SIG-M5 treated with dmso at 0.1 percent for 504 hours (cell line): Measurements from ENCODE around the gene KIF3C.
"Not testable (repeated sequence)": the region's sequence is repeated elsewhere in the genome, so short reads cannot be mapped to it uniquely, and the experiment has no call there.

Experiments
- DNase-seq: peaks from one replicate; lab custom pipeline; 2025; ENCODE audit not compliant: unreplicated experiment; lab: John Stamatoyannopoulos, UW

KIF3C gene

DNA sequence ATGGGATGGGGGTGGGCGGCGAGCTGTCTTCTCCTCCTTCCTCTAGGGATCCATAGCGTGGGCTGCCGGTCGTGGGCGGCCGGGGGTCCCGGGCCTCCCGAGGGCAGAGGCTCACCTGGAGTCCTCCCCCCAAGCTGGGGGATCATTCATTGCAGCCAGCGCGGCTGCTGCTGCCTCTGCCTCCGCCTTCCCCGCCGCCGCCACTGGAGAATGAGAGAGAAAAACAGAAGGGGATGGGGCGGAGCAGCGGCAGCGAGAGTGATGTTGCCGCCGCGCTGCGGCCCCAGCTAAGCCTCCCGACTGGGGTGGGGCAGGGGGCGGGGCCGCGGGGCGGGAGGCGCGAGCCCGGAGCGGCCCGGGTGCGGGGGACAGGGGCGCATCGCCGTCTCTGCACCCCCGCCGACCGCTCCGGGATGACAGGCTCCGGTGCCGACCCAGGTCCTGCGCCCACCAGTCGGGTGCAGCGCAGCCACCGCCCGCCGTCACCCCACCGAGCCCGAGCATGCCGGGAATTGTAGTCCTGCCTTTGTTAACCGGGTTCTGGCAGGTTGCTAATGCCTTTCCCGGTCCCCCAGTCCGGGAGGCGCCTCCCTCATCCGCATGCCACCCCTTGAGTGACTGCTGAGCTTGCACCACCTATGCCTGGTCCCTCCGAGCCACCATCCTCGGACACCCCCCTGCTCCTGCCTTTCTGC, at the start of gene KIF3C:
Gene KIF3C, minus strand, starts transcription at position 225 of the 695 bp plus-strand sequence. CDS start 580 bp downstream, outside the sequence.
- peak; percentile 80 for DNase-seq

DNA sequence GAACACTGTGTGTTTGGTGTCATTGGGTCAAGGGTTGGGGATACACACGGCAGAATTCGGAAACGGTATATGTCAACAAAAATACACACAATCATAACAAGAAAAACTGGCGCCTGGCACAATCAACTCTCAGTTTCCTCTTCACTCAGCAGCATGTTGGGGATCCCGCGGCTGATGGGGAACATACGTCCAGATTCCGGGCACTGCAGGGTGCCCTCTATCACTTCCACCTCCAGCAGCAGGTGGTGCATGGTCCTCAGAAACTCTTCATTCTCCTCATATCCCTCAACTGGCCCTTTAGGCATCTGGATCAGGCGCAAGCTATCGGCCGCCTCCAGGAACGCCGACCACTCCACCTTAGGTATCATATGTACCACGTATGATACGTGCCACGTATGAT, 45.8 kb upstream of the KIF3C start:
- DNase-seq, result not testable (repeated sequence)

DNA sequence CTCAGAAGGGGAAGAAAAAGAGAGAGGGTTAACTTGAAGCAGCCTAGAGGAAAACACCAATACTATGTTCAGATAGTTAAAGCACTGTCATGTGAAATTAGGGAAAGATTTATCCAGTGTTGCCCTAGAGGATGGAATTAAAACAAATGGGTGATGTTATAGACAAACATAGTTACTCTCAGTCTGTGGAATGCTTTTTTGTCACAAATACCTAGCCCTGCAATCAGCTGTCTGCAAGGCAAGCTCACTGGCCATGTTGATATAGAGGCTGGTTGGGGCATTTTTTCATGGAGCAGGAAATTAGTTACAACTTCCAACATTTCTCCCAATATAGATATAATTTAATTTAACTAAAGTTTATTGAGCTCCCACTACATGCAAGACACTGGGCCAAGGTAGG, 43.2 kb upstream of the KIF3C start:
- DNase-seq, result no peak

DNA sequence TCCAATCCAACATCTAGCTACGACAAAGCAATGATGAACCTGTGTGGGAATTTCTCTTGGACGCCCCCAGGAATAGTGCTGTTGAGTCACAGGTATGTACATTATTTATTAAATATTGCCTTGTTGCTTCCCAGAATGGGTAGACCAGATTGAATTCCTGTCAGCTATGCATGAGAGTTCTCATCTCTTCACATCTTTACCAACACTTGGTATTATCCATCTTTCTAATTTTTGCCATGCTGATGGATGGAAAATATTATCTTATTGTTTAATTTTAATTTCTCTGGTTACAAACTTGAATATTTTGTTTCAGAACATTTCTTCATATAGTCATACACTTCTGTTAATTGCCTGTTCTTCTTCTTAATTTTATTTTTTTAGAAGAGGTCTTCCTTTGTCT, 42.0 kb upstream of the KIF3C start:
- no peak for DNase-seq

DNA sequence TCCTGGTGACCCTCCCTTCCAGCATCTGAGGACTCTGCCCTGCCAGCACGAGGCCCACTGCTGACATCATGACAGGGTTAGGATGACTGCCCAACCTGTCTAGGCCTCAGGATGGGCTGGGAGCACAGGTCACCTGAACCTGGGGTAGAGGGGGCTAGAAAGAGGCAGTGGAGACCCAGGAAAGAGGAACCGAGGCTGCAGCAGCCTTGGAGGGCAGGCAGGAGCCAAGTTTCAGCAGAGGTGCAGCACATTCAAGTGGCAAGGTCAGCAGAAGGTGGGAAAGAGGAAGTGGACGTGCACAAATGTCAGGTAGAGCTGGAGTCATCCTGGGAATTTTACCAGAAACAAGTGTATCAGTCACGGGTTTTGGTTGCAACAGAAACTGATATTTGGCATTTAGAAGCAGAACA, 37.9 kb upstream of the KIF3C start:
- DNase-seq, result no peak

DNA sequence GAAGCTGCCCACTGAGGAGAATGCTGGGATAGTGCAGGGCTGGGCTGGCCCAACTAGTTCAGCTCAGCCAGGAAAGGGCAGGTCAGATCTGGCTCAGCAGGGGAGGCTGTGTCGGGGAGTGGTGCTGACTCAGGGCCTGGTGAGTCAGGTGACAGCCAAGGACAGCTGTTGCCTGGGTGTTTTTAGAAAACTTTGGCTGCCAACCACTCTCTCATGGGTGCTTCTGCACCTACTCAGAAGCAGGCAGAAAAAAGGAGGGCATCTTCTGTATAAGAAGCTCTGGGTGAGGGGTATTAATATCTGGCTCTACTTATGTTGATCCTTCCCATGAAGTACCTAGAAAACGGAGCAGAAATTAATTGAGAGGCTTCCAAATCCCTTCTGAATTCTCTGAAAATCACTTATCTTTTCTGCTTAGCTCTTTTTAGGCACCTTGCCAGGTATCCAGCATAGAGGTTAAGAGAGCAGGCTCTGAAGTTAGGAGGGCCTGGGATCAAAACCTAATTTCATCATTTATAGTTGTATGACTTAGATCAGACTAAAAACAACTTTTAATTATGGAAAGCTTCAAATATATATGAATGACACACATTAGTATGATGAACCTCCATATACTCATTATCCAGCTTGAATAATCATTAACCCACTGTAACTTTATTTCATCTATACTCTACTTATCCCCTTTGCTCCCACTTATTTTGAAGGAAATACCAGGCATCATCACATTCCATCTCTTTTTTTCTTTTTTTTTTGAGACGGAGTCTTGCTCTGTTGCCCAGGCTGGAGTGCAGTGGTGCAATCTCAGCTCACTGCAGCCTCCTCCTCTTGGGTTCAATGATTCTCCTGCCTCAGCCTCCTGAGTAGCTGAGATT, 36.1 kb upstream of the KIF3C start:
- peak; percentile 62 for DNase-seq

DNA sequence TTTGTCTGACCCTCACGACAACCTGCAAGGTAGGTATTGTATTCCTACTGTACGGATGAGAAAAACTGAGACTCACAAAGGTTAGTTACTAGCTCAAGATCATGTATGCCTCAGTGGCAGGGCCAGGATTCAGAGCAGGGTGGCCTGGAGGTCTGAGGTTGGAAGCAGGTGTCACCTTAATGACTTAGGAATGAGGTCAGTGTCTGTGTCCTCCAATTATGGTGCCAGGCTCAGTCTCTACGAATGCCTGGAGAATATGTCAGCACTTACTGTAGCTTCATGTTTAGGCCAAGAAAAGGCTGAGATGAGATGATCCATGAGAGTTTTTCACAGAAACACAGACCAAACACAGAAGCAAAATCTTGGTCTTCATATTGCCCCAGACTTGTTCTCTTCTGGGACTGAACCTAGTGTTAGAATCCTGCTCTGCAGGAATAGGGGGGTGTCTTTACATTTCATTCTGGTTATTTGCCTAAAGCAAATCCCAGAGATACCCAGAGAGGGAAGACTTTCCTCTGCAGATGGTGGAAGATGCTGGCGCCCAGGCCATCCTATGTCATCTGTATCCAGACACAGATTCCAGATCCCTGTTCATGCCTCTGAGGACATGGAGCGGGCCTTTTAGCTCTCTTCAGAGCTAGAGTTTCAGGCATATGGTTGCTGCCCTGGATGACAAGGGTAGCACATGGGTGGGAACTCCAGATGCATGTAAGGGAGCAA, 35.3 kb upstream of the KIF3C start:
- no peak for DNase-seq

DNA sequence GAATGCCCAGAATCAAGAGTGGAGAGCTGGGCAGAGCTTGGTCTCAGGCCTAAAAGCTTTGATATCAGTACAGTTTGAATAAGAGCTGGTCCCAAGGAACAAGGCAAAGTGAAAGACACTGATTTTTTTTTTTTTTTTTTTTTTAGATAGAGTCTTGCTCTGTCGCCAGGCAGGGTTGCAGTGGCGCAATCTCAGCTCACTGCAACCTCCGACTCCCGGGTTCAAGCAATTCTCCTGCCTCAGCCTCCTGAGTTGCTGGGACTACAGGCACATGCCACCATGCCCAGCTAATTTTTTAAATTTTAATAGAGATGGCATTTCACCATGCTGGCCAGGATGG, 34.4 kb upstream of the KIF3C start:
- not testable (repeated sequence) for DNase-seq

DNA sequence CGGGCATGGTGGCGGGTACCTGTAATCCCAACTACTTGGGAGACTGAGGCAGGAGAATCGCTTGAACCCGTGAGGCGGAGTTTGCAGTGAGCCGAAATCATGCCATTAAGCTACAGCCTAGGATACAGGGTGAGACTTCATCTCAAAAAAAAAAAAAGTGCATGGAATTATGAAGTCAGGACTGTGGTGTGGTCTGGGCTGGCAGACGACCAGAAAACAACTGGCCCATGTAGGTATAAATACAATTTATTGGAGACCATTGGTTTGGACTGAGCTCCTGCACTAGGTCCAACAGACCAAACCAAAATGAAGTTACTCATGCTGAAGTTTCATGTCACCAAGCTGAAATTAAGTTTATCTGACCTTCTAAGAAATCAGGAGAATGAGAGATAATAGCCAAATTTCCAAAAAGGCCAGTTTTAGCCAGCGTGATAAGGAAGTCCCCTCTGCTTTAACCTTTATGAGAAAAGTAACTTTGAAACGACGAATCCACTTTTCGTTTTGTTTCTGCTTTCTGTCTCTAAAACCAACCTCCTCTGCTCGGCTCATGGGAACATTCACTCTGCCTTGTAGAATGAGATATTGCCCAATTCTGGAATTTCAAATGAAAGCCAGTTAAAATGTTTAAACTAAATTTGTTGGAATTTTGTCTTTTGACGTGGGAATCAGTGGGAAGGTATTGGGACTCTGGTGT, 33.9 kb upstream of the KIF3C start:
- no peak for DNase-seq

DNA sequence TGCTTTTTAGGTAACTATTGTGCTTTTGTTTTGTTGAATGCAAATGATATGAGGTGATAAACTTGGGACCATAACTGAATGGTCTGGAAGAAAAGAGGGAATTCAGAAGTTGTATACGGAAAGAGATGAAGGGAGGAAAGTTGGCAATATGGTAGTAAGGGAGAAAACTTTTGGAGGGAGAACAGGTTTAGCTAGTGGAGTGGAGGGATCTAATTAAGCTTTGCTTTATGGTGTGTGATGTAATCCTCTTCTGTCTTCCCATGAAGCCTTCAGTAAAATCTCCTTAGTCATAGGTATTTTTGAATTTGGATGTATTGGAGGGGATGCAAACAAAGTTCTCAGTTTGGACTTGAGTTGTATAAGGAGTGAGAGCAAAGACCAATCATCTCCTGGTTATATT, 31.4 kb upstream of the KIF3C start:
- no peak for DNase-seq

DNA sequence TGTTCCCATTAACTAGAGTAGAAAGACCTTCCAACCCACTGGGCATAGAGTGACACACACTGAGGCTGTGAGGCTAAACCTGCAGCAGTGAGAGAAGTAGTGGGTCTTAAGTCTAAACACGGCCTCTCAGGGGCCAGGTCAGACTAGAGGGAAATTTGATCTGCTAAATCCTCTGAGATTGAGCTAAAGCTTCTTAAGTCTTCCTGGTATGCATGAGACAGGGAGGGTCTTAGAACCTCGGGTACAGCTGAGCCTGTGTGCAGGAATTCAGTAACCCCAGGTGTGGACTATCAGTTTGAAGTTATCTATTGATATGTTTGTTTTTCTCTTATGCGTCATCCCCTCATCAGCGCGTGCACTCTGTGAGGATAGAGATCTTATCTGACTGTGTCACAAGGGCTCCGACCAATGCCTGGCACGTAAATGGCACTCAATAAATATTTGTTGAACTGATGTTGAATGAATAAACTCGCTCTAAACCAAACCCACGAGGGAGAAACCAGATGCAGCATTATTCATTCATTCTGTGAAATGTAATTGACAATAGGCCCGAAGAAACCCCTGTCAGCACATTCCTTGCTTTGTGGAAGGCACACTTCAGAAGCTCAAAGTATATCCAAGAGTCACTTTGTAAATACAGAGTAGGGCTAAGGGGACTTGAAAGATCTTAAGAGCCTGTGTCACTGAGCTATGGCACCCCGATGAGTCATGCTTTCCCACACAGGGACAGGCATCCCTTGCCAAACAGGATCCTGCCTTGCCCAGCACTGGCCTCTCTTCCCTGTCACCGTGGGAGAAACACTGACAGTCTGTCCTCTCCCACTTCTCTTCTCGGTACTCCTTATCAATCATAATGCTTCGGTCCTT, 29.9 kb upstream of the KIF3C start:
- peak; percentile 89 for DNase-seq

DNA sequence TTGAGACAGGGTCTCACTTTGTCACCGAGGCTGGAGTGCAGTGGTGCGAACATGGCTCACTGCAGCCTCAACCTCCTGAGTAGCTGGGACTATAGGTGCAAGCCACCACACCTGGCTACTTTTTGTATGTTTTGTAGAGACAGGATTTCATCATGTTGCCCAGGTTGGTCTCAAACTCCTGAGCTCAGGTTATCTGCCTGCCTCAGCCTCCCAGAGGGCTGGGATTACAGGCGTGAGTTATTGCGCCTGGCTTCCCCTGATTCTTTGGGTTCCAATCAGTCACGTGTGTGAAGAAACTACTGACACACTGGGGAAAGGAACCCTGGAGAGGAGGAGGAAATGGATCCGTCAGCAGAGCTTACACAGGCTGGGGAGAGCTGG, 29.3 kb upstream of the KIF3C start:
- no peak for DNase-seq

DNA sequence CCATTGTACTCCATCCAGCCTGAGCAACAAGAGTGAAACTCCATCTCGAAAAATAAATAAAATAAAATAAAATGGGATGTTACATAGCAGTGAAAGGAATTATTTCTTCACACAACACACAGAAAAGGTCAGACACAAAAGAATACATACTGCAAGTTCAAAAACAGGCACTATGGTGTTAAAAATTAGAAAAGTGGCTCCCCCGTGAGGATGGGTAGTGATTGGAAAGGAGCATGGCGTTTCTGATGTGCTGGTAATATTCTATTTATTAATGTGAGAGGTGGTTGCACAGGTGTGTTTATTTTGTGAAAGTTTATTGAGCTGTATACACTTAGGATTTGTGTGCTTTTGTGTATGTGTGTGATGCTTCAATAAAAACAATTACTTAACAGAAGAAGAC, 28.6 kb upstream of the KIF3C start:
- DNase-seq, result no peak

DNA sequence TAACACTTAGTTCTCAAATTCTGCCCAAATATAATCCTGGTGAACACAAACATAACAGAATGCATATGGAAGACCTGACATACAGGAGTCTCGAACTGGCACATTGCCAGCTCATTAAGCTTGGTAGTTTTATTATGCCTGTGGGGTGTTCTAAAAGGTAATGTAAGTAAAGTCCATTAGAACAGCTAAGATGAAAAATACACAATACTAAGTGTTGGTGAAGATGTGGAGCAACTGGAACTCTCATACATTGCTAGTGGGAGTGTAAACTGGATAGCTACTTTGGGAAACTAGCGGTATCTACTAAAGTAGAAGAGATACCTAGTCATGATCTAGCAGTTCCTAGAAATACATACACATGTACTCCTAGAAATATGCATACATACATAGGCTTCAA, 27.3 kb upstream of the KIF3C start:
- no peak for DNase-seq

DNA sequence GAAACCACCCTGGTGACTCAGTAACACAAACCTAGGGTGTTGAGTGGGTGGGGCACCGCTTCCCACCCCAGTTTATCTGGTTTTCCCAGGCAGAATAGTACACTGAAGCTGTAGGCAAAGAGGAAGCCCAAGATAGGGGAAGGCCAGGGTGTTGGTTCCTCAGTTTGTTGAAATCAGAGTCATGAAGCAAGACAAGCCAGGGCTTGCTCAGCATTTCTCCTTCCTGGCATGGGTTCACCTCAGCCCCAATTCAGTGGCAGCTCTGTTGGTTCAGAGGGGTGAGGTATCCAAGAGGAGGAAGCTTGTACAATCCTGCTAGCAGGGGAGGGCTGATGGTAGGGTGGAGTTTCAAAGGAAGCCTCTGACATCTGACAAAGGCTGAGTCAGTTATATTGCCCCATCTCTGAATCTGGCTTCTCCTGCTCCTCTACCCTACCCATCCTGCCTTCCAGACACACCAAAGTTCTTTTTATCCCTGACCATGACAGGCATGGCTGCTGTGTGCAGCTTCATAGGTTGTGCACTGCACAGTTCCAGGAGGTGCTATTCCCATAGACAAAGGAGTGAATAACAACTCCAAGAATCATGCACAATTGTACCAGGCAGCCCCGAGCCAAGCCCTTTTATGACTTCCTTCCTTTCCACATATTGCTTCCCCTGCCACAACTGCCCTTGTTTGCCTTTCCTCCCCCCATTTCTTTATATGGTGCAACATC, 26.7 kb upstream of the KIF3C start:
- peak; percentile 100 for DNase-seq

DNA sequence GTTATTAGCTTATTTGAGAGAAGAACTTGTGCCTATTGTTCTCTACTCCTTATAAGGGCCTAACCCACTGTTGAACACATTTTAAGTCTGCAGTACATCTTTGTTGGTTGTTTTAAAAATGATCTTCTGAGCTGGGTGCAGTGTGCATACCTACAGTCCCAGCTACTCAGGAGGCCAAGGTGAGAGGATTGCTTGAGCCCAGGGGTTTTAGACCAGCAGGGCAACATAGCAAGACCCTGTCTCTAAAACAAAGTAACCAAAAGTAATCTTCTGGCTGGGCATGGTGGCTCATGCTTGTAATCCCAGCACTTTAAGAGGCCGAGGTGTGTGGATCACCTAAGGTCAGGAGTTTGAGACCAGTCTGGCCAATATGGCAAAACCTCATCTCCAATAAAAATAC, 25.8 kb upstream of the KIF3C start:
- no peak for DNase-seq

DNA sequence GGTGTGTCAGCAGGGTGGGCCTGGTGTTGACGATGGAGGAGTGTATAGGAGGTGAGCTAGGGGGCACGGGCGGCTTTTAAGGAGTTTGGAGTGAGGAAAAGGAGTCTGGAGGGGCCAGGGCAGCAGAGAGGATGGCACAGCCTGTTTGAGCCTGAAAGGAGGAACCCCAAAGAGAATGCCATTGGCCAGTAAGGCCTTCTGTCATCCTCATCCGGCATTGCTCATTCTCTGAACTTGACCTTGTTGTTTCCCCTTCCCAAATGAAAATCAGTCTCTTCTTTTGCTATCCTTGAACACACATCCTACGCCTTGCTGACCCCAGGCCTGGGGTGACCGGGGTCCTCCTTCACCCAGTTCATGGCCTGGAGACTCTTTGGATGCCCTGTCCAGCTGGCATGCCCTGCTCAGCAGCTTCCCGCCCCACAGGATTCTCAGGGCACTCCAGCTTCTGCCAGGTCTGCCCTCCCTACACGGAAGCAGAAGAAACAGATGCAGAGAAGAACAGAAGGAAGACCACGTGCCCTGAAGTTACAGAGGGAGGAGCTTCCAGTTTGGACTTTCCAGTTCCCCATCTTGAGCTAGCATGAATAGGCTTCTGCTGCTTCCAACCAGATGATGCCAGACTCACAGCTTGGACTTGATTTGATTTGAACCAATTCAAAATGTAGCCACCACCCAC, 20.5 kb upstream of the KIF3C start:
- DNase-seq, result peak; percentile 76

DNA sequence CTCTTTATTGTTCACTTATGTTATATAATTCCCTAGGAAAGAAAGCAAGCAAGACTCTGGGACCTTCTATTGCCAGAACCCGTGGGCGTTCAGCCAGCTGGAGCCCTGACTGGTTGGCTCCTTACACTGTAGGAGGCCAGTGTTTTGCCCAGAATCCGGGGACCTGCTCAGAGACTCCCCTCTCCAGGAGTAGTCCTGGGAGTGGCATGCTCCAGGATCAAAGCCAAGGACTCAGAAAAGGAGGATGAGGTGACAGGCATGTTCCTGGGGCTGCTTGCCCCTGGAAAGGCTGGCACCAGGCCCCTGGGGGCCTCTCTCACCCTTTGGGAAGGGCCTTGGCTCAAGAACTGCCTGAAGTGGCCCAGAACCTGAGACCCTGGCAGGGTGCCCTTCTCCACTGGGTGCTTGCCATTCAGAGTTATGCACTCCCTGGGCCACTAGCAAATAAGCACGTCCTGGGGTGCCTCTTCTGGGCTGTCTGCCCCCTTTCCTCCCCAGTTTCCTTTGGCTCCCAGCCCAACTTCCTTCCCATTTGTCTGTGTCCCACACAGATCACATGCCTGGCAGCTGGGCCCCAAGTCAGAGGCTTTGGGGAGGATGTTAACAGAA, 19.6 kb upstream of the KIF3C start:
- DNase-seq, result no peak

DNA sequence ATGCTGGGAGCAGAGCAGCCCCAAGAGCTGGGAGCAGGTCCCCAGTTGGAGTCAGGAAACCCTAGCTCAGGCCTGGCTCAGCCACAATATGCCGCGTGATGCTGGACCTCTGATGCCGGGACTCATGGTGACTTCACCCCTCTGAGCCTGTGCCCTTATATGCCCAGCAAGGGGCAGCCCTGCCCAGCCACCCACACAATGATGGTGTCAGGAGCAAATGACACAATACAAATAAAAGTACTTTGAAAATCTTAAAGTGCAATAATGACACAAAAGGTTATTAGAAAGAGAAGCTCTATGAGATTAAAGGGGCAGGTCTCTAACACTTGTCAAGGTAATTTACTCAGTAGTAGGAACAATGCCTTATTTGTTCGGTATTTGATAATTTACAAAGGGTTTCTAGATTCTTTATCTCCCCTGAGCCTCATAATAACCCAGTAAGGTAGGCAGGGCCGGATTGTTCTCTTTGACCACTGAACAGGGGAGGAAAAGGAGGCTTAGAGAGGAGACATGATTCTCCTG, 18.3 kb upstream of the KIF3C start:
- DNase-seq, result no peak
